Suprapubic skin (tissue), 4 donors: Measurements from ENCODE around the gene ALDOC. TPM values are rescaled to one million over a fixed set of nuclear protein-coding genes. Genes with fewer than 3 reads are reported as not detected.

Source experiments
- DNase-seq, 2 donors: peaks; one replicate each; pipeline ENCODE4 v3.0.0-alpha.2; 2019; ENCODE audit warnings: low spot score in 2 of 2
- H3K27ac ChIP-seq: fragments of 200-600 bp; sonication (generic); one replicate; pipeline ENCODE4 v1.5.1; 2019
- H3K27me3 ChIP-seq: fragments of 200-600 bp; sonication (generic); one replicate; pipeline ENCODE4 v1.5.1; 2019
- H3K36me3 ChIP-seq: fragments of 200-600 bp; sonication (generic); one replicate; pipeline ENCODE4 v1.5.1; 2019
- H3K4me1 ChIP-seq: fragments of 200-600 bp; sonication (generic); one replicate; pipeline ENCODE4 v1.5.1; 2019
- H3K4me3 ChIP-seq: fragments of 200-600 bp; sonication (generic); one replicate; pipeline ENCODE4 v1.5.1; 2019; ENCODE audit warnings: mild to moderate bottlenecking
- H3K9me3 ChIP-seq: fragments of 200-600 bp; sonication (generic); one replicate; pipeline ENCODE4 v1.5.1; 2019
- EP300 ChIP-seq: sonication (generic); formaldehyde crosslinking; IDR thresholded peaks from one replicate; pipeline ENCODE4 v1.6.1; 2017; ENCODE audit warnings: antibody characterized with exemption
- POLR2A ChIP-seq, 2 donors: fragments of 450-650 bp; IDR thresholded peaks; one replicate each; pipeline ENCODE4 v1.6.1; 2017; ENCODE audit warnings: antibody characterized with exemption in 2 of 2, mild to moderate bottlenecking in 2 of 2, moderate library complexity in 2 of 2
- POLR2AphosphoS5 ChIP-seq, 3 donors: sonication (generic); formaldehyde crosslinking; IDR thresholded peaks; one replicate each; pipeline ENCODE4 v1.6.1; 2017; ENCODE audit warnings: antibody characterized with exemption in 3 of 3
- WGBS: methylation state at CpG from one replicate; pipeline ENCODE4 v1.1.5; 2018; 5-methylcytosine and 5-hydroxymethylcytosine counted together
- total RNA-seq, 4 donors: library from RNA; depleted of rRNA; stranded (reverse); fragments of >200 nt; gene quantifications; one replicate each; pipeline ENCODE4 v1.1.0, GENCODE V29; 2016
- TF ChIP-seq, protein P1 (sequence below), 2 donors: fragments of 200-600 bp in 1 of 2; fragments of 450-650 bp in 1 of 2; sonication (generic) in 1 of 2; IDR thresholded peaks; one replicate each; pipeline ENCODE4 v1.5.1; 2016 to 2019; ENCODE audit warnings: antibody characterized with exemption in 2 of 2, mild to moderate bottlenecking in 1 of 2, moderate library complexity in 1 of 2

Gene ALDOC
- total RNA-seq, 4 donors from 2014 or later: 33.0 to 103 (median 62.6) TPM

DNA sequence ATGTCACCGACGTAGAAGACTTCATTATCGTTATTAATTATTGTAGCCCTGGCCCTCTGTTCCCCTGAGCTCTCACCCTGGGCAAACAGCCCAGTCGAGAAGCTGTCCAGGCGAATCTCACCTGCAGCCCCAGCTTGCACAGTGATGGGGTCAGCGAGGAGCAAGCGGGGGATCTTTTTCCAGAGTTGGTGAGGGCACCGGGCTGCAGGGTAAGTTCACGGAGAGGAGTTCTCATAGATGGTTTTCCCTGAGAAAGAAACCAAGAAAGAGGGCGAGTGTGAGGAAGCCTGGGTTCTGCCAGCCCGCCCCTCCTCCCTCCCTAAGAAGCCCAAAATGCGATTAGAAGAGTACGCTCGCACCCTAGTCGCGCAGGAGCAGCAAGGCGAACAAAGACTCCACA lies 21.7 kb upstream of the ALDOC start:
- WGBS: 3% methylated on average over 16 of the region's 17 CpGs
- Histone ChIP-seq H3K4me1 (peaks cover 23% of the 10 kb centered on the region), H3K27me3 (no peaks in the 10 kb centered on the region), H3K36me3 (no peaks in the 10 kb centered on the region), H3K4me3 (peak overlapping the region; percentile 64), H3K27ac (no peak overlapping the region), H3K9me3 (no peaks in the 10 kb centered on the region)
- TF ChIP-seq, protein P1, sequence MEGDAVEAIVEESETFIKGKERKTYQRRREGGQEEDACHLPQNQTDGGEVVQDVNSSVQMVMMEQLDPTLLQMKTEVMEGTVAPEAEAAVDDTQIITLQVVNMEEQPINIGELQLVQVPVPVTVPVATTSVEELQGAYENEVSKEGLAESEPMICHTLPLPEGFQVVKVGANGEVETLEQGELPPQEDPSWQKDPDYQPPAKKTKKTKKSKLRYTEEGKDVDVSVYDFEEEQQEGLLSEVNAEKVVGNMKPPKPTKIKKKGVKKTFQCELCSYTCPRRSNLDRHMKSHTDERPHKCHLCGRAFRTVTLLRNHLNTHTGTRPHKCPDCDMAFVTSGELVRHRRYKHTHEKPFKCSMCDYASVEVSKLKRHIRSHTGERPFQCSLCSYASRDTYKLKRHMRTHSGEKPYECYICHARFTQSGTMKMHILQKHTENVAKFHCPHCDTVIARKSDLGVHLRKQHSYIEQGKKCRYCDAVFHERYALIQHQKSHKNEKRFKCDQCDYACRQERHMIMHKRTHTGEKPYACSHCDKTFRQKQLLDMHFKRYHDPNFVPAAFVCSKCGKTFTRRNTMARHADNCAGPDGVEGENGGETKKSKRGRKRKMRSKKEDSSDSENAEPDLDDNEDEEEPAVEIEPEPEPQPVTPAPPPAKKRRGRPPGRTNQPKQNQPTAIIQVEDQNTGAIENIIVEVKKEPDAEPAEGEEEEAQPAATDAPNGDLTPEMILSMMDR (IDR thresholded peaks at IDR 0.05): no peak
- TF ChIP-seq POLR2A (IDR thresholded peaks at IDR 0.05): no peak
- no peak for TF ChIP-seq EP300
- TF ChIP-seq POLR2AphosphoS5 (IDR thresholded peaks at IDR 0.05): no peak
- DNase-seq: no peak

- Histone ChIP-seq H3K27me3 (no peaks in the 10 kb centered on the region), H3K27ac (no peak overlapping the region), H3K4me3 (peak overlapping the region; percentile 64), H3K9me3 (no peaks in the 10 kb centered on the region), H3K36me3 (no peaks in the 10 kb centered on the region), H3K4me1 (peaks cover 23% of the 10 kb centered on the region)
- WGBS: 32% methylated on average over 5 of the region's 5 CpGs
- TF ChIP-seq POLR2AphosphoS5 (IDR thresholded peaks at IDR 0.05): no peak
- no peak for DNase-seq
Measured at GRCh38 chr17:28597606-28598383, 21.1 kb upstream of the ALDOC start.

DNA sequence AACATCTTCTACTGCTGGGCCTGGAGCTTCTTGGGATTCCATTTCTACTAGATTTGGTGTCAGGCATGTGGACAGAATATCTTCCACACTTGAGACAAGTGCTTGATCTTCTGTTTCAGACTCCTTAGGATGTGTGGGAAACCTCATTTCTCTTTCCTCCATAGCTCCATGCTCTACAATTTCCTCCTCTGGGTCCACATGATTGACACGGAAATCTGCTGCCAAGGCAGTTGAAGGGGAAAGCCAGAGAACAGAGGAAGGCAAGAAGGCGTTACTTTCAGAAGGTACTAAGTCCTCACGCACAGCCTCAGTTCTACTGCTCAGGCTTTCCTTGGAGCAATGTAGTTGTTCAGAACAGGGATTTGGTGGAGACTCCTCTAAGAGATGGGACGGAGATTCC lies 15.6 kb upstream of the ALDOC start:
- H3K9me3 ChIP-seq: no peaks in the 10 kb centered on the region
- 95% methylated on average over 4 of the region's 4 CpGs for WGBS
- no peaks in the 10 kb centered on the region for H3K27me3 ChIP-seq
- no peak for TF ChIP-seq EP300
- TF ChIP-seq, protein P1 (IDR thresholded peaks at IDR 0.05): no peak
- TF ChIP-seq POLR2A (IDR thresholded peaks at IDR 0.05): no peak
- no peak for TF ChIP-seq POLR2AphosphoS5 (IDR thresholded peaks at IDR 0.05)
- peaks cover 17% of the 10 kb centered on the region for H3K36me3 ChIP-seq
- no peak overlapping the region for H3K4me3 ChIP-seq
- no peaks in the 10 kb centered on the region for H3K4me1 ChIP-seq
- DNase-seq: no peak
- no peak overlapping the region for H3K27ac ChIP-seq

DNA sequence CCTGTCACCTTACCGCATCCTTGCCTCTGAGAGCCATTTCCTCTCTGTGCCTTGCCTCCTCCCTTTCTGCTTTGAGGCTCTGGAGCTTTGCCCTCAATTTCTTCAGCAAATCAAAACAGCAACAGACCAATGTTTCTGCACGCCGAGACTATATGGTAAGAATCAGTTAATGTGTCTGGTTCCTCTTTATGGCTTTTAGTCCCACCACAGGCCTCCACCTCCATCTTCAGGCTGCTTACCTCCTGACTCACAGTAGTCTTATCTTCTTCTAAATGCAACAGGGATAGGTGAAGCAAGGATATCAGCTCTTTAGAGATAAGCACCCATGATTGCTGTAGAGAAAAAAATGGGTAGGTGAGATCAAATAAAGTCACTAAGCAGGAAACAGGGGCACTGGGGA lies 9.2 kb upstream of the ALDOC start:
- H3K27ac ChIP-seq: no peak overlapping the region
- no peaks in the 10 kb centered on the region for H3K9me3 ChIP-seq
- no peak overlapping the region for H3K4me3 ChIP-seq
- H3K27me3 ChIP-seq: no peaks in the 10 kb centered on the region
- no peaks in the 10 kb centered on the region for H3K4me1 ChIP-seq
- peaks cover 43% of the 10 kb centered on the region for H3K36me3 ChIP-seq
- DNase-seq: no peak
- 92% methylated on average over 3 of the region's 3 CpGs for WGBS
- no peak for TF ChIP-seq POLR2A (IDR thresholded peaks at IDR 0.05)
- TF ChIP-seq, protein P1 (IDR thresholded peaks at IDR 0.05): no peak
- no peak for TF ChIP-seq EP300
- TF ChIP-seq POLR2AphosphoS5 (IDR thresholded peaks at IDR 0.05): no peak

GRCh38 chr17:28584434-28584833 lies 7.7 kb upstream of the ALDOC start:
- Histone ChIP-seq H3K36me3 (peaks cover 42% of the 10 kb centered on the region), H3K27me3 (no peaks in the 10 kb centered on the region), H3K27ac (no peak overlapping the region), H3K9me3 (no peaks in the 10 kb centered on the region), H3K4me3 (no peak overlapping the region), H3K4me1 (no peaks in the 10 kb centered on the region)
- TF ChIP-seq POLR2AphosphoS5 (IDR thresholded peaks at IDR 0.05) (no peak), EP300 (no peak), POLR2A (IDR thresholded peaks at IDR 0.05) (no peak)
- TF ChIP-seq, protein P1 (IDR thresholded peaks at IDR 0.05): no peak
- DNase-seq: no peak
- WGBS: 92% methylated on average over 3 of the region's 3 CpGs
